ENCODE measurements around the gene BBOX1.

- no peak for TF ChIP-seq POLR2AphosphoS5 (IDR thresholded peaks at IDR 0.05; ENCODE audit: low read depth, low read length)
- TF ChIP-seq, protein P1, sequence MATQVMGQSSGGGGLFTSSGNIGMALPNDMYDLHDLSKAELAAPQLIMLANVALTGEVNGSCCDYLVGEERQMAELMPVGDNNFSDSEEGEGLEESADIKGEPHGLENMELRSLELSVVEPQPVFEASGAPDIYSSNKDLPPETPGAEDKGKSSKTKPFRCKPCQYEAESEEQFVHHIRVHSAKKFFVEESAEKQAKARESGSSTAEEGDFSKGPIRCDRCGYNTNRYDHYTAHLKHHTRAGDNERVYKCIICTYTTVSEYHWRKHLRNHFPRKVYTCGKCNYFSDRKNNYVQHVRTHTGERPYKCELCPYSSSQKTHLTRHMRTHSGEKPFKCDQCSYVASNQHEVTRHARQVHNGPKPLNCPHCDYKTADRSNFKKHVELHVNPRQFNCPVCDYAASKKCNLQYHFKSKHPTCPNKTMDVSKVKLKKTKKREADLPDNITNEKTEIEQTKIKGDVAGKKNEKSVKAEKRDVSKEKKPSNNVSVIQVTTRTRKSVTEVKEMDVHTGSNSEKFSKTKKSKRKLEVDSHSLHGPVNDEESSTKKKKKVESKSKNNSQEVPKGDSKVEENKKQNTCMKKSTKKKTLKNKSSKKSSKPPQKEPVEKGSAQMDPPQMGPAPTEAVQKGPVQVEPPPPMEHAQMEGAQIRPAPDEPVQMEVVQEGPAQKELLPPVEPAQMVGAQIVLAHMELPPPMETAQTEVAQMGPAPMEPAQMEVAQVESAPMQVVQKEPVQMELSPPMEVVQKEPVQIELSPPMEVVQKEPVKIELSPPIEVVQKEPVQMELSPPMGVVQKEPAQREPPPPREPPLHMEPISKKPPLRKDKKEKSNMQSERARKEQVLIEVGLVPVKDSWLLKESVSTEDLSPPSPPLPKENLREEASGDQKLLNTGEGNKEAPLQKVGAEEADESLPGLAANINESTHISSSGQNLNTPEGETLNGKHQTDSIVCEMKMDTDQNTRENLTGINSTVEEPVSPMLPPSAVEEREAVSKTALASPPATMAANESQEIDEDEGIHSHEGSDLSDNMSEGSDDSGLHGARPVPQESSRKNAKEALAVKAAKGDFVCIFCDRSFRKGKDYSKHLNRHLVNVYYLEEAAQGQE (IDR thresholded peaks at IDR 0.05; ENCODE audit: insufficient read depth in 1 of 2, low read depth in 2 of 2, low read length in 1 of 2), result no peak
Measured at GRCh38 chr11:27013781-27014361, 26.7 kb upstream of the BBOX1 start.
